ENCODE data around the gene RALBP1. TPM values are rescaled to one million over a fixed set of nuclear protein-coding genes. Genes with fewer than 3 reads are reported as not detected.

RALBP1 gene
- total RNA-seq, 4 donors from 2014 or later, result 103 to 164 (median 115) TPM

DNA sequence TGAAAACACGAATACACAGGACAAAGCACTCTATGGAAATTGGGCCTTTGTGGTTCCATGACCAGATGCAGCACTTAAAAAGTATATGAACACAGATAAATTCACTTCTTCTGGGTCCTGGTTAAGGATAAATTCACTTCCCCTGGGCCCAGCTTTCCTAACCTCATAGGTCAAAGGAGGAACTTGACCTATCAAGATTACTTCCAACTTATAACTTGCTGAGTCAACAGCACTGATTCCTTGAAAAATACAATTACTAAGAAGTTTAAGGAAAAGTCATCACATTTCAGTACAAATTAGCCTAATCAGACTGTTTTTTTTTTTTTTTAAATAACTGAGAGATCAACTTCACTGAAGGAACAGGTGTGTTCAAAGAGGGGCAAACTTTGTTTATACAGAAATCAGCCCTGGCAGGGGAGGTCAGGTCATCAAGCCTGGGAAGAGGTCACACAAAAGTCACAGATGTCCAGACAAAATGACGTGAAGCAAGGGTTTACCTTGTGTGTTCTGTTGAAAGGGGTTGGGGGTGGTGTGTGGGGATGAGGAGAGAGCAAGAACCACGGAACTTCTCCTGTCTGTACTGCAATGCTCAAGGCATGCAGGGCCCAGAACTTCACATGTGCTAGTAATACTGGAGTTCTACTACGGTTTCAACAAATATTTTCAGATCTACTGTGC lies 83.2 kb downstream of the RALBP1 start:
- 84% methylated on average over 4 of the region's 4 CpGs for WGBS
- no peak for DNase-seq (ENCODE audit: extremely low spot score)
- intact Hi-C loops (cut with DNase I), result no loop called here
- H3K4me1 ChIP-seq, result peaks cover 0 to 21% (median 12%) of the 10 kb centered on the region in 4 donors
- H3K36me3 ChIP-seq, result peaks cover 61 to 100% (median 81%) of the 10 kb centered on the region in 4 donors
- H3K9me3 ChIP-seq, result no peaks in the 10 kb centered on the region
- H3K27ac ChIP-seq (replicated peaks in 1 of 4), result no peak overlapping the region
- no peaks in the 10 kb centered on the region for H3K27me3 ChIP-seq
- TF ChIP-seq POLR2A (IDR thresholded peaks at IDR 0.05; ENCODE audit: low read depth) (no peak), CTCF (IDR thresholded peaks at IDR 0.05) (no peak), EP300 (IDR thresholded peaks at IDR 0.05) (no peak), POLR2AphosphoS5 (IDR thresholded peaks at IDR 0.05) (no peak)
- no peak overlapping the region for H3K4me3 ChIP-seq

- Histone ChIP-seq H3K27me3 (no peaks in the 10 kb centered on the region), H3K9me3 (no peaks in the 10 kb centered on the region), H3K36me3 (peaks cover 62 to 93% (median 76%) of the 10 kb centered on the region in 4 donors), H3K4me3 (no peak overlapping the region), H3K27ac (replicated peaks in 1 of 4) (no peak overlapping the region), H3K4me1 (peaks cover 2 to 28% (median 18%) of the 10 kb centered on the region in 4 donors)
- intact Hi-C loops (cut with DNase I), result no loop called here
- DNase-seq (ENCODE audit: extremely low spot score), result no peak
- TF ChIP-seq POLR2A (IDR thresholded peaks at IDR 0.05; ENCODE audit: low read depth) (no peak), POLR2AphosphoS5 (IDR thresholded peaks at IDR 0.05) (no peak), EP300 (IDR thresholded peaks at IDR 0.05) (no peak), CTCF (IDR thresholded peaks at IDR 0.05) (no peak)
- 85% methylated on average over 6 of the region's 6 CpGs for WGBS
These were observed 83.9 kb downstream of the RALBP1 start for GRCh38 chr18:9559253-9559652.

DNA sequence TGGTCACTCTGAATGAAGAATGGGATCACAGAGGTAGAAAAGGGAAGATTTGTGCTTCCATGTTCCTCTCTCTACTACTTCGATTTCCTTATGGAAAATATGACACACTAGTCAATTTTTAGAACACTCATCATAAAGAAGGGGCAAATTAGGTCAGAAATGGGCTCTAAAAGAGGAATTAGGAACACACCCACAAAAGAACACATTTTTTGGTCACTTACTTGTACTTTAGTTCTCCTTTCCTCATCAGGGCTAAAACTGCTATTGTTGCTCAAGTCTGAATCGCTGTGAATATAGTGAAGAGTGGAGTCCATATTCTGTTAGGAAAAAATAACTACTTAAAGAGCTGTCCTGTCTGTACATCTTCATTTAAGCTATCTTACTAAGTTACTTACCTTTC lies 86.4 kb downstream of the RALBP1 start:
- WGBS, result 66% methylated on average over 2 of the region's 2 CpGs
- no peak overlapping the region for H3K27ac ChIP-seq (replicated peaks in 1 of 4)
- H3K4me1 ChIP-seq, result peaks cover 19 to 42% (median 33%) of the 10 kb centered on the region in 4 donors
- no peaks in the 10 kb centered on the region for H3K27me3 ChIP-seq
- no peaks in the 10 kb centered on the region for H3K9me3 ChIP-seq
- no peak for DNase-seq (ENCODE audit: extremely low spot score)
- peaks cover 44 to 71% (median 57%) of the 10 kb centered on the region in 4 donors for H3K36me3 ChIP-seq
- intact Hi-C loops (cut with DNase I), result no loop called here
- TF ChIP-seq POLR2AphosphoS5 (IDR thresholded peaks at IDR 0.05) (no peak), POLR2A (IDR thresholded peaks at IDR 0.05; ENCODE audit: low read depth) (no peak), EP300 (IDR thresholded peaks at IDR 0.05) (no peak), CTCF (IDR thresholded peaks at IDR 0.05) (no peak)
- no peak overlapping the region for H3K4me3 ChIP-seq

GRCh38 chr18:9562584-9562983 lies 87.3 kb downstream of the RALBP1 start:
- WGBS, result 63% methylated on average over 4 of the region's 4 CpGs
- Histone ChIP-seq H3K4me1 (peaks cover 19 to 42% (median 33%) of the 10 kb centered on the region in 4 donors), H3K9me3 (no peaks in the 10 kb centered on the region), H3K27ac (replicated peaks in 1 of 4) (no peak overlapping the region), H3K36me3 (peaks cover 38 to 67% (median 55%) of the 10 kb centered on the region in 4 donors), H3K4me3 (no peak overlapping the region), H3K27me3 (no peaks in the 10 kb centered on the region)
- intact Hi-C loops (cut with DNase I), result no loop called here
- DNase-seq (ENCODE audit: extremely low spot score), result no peak
- no peak for TF ChIP-seq CTCF (IDR thresholded peaks at IDR 0.05)
- no peak for TF ChIP-seq POLR2AphosphoS5 (IDR thresholded peaks at IDR 0.05)
- no peak for TF ChIP-seq EP300 (IDR thresholded peaks at IDR 0.05)
- TF ChIP-seq POLR2A (IDR thresholded peaks at IDR 0.05; ENCODE audit: low read depth), result no peak

All from esophagus muscularis mucosa (tissue), 4 donors.